HepG2 (cell line): ENCODE data around the gene DYSF. TPM values are rescaled to one million over a fixed set of nuclear protein-coding genes. Genes with fewer than 3 reads are reported as not detected.

ENCODE experiments used
- EED ChIP-seq: sonication (generic); formaldehyde crosslinking; IDR thresholded peaks from 2 replicates; pipeline ENCODE4 v1.5.0; 2020; ENCODE audit warnings: mild to moderate bottlenecking, missing genetic modification reagents
- ELF4 ChIP-seq: sonication (generic); formaldehyde crosslinking; IDR thresholded peaks from 2 replicates; pipeline ENCODE4 v1.5.0; 2020; ENCODE audit warnings: missing genetic modification reagents, mild to moderate bottlenecking, moderate library complexity, borderline replicate concordance
- GFI1 ChIP-seq: sonication (generic); formaldehyde crosslinking; IDR thresholded peaks from 2 replicates; pipeline ENCODE4 v1.5.0; 2020; ENCODE audit warnings: missing genetic modification reagents, mild to moderate bottlenecking, borderline replicate concordance
- KDM2A ChIP-seq: sonication (generic); formaldehyde crosslinking; IDR thresholded peaks from 2 replicates; pipeline ENCODE4 v1.4.0; 2020; ENCODE audit warnings: low read depth, missing genetic modification reagents, borderline replicate concordance
- ZMYM4 ChIP-seq: sonication (generic); formaldehyde crosslinking; IDR thresholded peaks from 2 replicates; pipeline ENCODE4 v1.8.1; 2023; ENCODE audit warnings: mild to moderate bottlenecking, missing genetic modification reagents
- ZNF232 ChIP-seq: sonication (generic); formaldehyde crosslinking; IDR thresholded peaks from 2 replicates; pipeline ENCODE4 v1.4.0; 2020; ENCODE audit warnings: missing genetic modification reagents, borderline replicate concordance
- ZNF33A ChIP-seq: sonication (generic); formaldehyde crosslinking; IDR thresholded peaks from 2 replicates; pipeline ENCODE4 v1.5.1; 2020; ENCODE audit warnings: missing genetic modification reagents, mild to moderate bottlenecking, moderate library complexity, borderline replicate concordance
- ZNF441 ChIP-seq: sonication (generic); formaldehyde crosslinking; IDR thresholded peaks from 2 replicates; pipeline ENCODE4 v1.7.0; 2021; ENCODE audit warnings: missing genetic modification reagents, borderline replicate concordance
- polyA plus RNA-seq, 8 experiments: library from polyadenylated mRNA; depleted of rRNA in 3 of 8; stranded (reverse) in 7 of 8; unstranded in 1 of 8; fragments of >200 nt; fragmentation: Illumina TruSeq in 4 of 8; extraction: Trizol in 4 of 8; gene quantifications; 2 replicates each; pipeline versions ENCODE4 v1.2.1 to v1.2.3, GENCODE V29; 2011 to 2016; ENCODE audit warnings: low read depth in 4 of 8, missing spikeins in 1 of 8, mixed read lengths in 1 of 8; ENCODE audit not compliant: insufficient read depth in 1 of 8
- total RNA-seq, 5 experiments: library from RNA; depleted of rRNA; stranded (reverse); fragments of >200 nt; fragmentation: Illumina TruSeq; extraction: Trizol; gene quantifications; 2 replicates each; pipeline ENCODE4 v1.2.3, GENCODE V29; 2016; ENCODE audit warnings: low read depth in 1 of 5
- TF ChIP-seq, protein P1 (sequence below), 2 experiments: sonication (generic) in 1 of 2; formaldehyde crosslinking in 1 of 2; IDR thresholded peaks; 2 replicates each; pipeline versions ENCODE4 v1.6.1 to v1.9.0; 2014 to 2022; ENCODE audit warnings: antibody characterized with exemption in 1 of 2, borderline replicate concordance in 1 of 2, inconsistent platforms in 1 of 2, low read depth in 1 of 2, missing genetic modification reagents in 1 of 2
- TF ChIP-seq, protein P2 (sequence below): sonication (generic); formaldehyde crosslinking; IDR thresholded peaks from 2 replicates; pipeline ENCODE4 v1.5.0; 2020; ENCODE audit warnings: missing genetic modification reagents, mild to moderate bottlenecking, borderline replicate concordance
- TF ChIP-seq, protein P3 (sequence below): sonication (generic); formaldehyde crosslinking; IDR thresholded peaks from 2 replicates; pipeline ENCODE4 v1.9.0; 2021; ENCODE audit warnings: missing genetic modification reagents, borderline replicate concordance
- TF ChIP-seq, protein P4 (sequence below): sonication (generic); formaldehyde crosslinking; IDR thresholded peaks from 2 replicates; pipeline ENCODE4 v1.4.0; 2020; ENCODE audit warnings: mild to moderate bottlenecking, missing genetic modification reagents

The DYSF gene
- total and polyA plus RNA-seq, 2 of the 13 experiments (the other 11 are each of a cell fraction or from before 2014, with no cell fraction given), result 0.15 to 2.4 TPM

DNA sequence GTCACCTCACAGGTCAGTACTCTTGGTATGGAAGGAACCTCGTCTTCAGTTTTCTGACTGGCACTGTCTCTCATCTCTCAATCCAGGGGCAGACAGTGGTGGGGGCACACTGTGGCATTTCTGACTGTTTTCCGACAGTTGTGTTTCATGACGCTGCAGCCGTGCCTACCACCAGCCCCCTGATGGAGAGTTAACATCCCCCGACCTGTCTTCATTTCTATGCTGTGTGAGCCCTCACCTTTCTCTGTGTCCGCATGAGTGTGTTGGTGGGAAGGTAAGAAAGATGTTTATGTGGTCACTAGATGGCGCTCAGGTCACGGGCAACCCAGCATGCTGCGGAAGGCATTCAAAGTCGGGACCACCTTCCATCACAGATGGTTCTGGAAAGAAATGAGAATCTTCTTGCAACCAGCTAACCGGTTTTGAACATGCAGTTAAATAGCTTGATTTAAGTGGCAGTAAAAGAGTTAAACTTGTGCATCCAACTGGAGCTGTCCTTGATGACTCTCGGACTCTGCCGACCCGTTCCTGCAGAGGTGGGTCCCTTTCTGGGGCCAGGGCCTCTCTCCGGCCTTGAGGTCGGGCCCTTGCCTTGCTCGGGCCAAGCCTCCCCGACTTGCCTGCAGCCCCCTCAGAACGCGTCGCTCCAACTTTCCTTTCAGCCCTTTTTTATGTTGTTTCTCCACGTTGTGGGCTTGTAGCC, 92.4 kb downstream of the DYSF start (continued):
- TF ChIP-seq, protein P1, sequence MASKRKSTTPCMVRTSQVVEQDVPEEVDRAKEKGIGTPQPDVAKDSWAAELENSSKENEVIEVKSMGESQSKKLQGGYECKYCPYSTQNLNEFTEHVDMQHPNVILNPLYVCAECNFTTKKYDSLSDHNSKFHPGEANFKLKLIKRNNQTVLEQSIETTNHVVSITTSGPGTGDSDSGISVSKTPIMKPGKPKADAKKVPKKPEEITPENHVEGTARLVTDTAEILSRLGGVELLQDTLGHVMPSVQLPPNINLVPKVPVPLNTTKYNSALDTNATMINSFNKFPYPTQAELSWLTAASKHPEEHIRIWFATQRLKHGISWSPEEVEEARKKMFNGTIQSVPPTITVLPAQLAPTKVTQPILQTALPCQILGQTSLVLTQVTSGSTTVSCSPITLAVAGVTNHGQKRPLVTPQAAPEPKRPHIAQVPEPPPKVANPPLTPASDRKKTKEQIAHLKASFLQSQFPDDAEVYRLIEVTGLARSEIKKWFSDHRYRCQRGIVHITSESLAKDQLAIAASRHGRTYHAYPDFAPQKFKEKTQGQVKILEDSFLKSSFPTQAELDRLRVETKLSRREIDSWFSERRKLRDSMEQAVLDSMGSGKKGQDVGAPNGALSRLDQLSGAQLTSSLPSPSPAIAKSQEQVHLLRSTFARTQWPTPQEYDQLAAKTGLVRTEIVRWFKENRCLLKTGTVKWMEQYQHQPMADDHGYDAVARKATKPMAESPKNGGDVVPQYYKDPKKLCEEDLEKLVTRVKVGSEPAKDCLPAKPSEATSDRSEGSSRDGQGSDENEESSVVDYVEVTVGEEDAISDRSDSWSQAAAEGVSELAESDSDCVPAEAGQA (IDR thresholded peaks at IDR 0.05; ENCODE audit: low read depth), result 0 out of 2 replicates have a peak, but pooled peaks have one; percentile 22
- TF ChIP-seq, protein P1 (CRISPR knock-in tag; IDR thresholded peaks at IDR 0.05; ENCODE audit: borderline replicate concordance), result no peak
- TF ChIP-seq, protein P2, sequence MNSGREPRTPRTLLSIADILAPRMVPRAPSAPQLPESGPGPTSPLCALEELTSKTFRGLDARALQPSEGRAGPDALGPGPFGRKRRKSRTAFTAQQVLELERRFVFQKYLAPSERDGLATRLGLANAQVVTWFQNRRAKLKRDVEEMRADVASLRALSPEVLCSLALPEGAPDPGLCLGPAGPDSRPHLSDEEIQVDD (CRISPR knock-in tag), result 0 out of 2 replicates have a peak, but pooled peaks have one; percentile 33
- TF ChIP-seq GFI1, result no peak
- peak; percentile 50 for TF ChIP-seq ZMYM4
- TF ChIP-seq EED (CRISPR knock-in tag), result 0 out of 2 replicates have a peak, but pooled peaks have one; percentile 22
- no peak for TF ChIP-seq ZNF33A (CRISPR knock-in tag)
- TF ChIP-seq, protein P3, sequence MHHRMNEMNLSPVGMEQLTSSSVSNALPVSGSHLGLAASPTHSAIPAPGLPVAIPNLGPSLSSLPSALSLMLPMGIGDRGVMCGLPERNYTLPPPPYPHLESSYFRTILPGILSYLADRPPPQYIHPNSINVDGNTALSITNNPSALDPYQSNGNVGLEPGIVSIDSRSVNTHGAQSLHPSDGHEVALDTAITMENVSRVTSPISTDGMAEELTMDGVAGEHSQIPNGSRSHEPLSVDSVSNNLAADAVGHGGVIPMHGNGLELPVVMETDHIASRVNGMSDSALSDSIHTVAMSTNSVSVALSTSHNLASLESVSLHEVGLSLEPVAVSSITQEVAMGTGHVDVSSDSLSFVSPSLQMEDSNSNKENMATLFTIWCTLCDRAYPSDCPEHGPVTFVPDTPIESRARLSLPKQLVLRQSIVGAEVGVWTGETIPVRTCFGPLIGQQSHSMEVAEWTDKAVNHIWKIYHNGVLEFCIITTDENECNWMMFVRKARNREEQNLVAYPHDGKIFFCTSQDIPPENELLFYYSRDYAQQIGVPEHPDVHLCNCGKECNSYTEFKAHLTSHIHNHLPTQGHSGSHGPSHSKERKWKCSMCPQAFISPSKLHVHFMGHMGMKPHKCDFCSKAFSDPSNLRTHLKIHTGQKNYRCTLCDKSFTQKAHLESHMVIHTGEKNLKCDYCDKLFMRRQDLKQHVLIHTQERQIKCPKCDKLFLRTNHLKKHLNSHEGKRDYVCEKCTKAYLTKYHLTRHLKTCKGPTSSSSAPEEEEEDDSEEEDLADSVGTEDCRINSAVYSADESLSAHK (CRISPR knock-in tag), result no peak
- peak; percentile 49; the same call in 1 of the 2 replicates for TF ChIP-seq KDM2A (CRISPR knock-in tag)
- TF ChIP-seq, protein P4, sequence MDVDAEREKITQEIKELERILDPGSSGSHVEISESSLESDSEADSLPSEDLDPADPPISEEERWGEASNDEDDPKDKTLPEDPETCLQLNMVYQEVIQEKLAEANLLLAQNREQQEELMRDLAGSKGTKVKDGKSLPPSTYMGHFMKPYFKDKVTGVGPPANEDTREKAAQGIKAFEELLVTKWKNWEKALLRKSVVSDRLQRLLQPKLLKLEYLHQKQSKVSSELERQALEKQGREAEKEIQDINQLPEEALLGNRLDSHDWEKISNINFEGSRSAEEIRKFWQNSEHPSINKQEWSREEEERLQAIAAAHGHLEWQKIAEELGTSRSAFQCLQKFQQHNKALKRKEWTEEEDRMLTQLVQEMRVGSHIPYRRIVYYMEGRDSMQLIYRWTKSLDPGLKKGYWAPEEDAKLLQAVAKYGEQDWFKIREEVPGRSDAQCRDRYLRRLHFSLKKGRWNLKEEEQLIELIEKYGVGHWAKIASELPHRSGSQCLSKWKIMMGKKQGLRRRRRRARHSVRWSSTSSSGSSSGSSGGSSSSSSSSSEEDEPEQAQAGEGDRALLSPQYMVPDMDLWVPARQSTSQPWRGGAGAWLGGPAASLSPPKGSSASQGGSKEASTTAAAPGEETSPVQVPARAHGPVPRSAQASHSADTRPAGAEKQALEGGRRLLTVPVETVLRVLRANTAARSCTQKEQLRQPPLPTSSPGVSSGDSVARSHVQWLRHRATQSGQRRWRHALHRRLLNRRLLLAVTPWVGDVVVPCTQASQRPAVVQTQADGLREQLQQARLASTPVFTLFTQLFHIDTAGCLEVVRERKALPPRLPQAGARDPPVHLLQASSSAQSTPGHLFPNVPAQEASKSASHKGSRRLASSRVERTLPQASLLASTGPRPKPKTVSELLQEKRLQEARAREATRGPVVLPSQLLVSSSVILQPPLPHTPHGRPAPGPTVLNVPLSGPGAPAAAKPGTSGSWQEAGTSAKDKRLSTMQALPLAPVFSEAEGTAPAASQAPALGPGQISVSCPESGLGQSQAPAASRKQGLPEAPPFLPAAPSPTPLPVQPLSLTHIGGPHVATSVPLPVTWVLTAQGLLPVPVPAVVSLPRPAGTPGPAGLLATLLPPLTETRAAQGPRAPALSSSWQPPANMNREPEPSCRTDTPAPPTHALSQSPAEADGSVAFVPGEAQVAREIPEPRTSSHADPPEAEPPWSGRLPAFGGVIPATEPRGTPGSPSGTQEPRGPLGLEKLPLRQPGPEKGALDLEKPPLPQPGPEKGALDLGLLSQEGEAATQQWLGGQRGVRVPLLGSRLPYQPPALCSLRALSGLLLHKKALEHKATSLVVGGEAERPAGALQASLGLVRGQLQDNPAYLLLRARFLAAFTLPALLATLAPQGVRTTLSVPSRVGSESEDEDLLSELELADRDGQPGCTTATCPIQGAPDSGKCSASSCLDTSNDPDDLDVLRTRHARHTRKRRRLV, result no peak
- 0 out of 2 replicates have a peak, but pooled peaks have one; percentile 28 for TF ChIP-seq ZNF441
- TF ChIP-seq ELF4 (CRISPR knock-in tag), result no peak
- 0 out of 2 replicates have a peak, but pooled peaks have one; percentile 35 for TF ChIP-seq ZNF232
